Activated CD4-positive, alpha-beta T cell treated with anti-CD3 and anti-CD28 coated beads, Interleukin-2, amount 10 ng/mL, durations not matched to agents 24 days and 14 days (primary cell): Measurements from ENCODE around the gene PPM1N. TPM values are rescaled to one million over a fixed set of nuclear protein-coding genes. Genes with fewer than 3 reads are reported as not detected.
A peak's percentile ranks its signal among the peaks of the same experiment; 100 is the strongest.

Experiments
- DNase-seq: peaks from one replicate; pipeline ENCODE4 v3.0.0; 2022
- H3K27ac Mint-ChIP-seq: one replicate; pipeline ENCODE4 v1.8.0; 2022; ENCODE audit warnings: mild to moderate bottlenecking, mixed read lengths
- H3K27me3 Mint-ChIP-seq: one replicate; pipeline ENCODE4 v1.8.0; 2022; ENCODE audit warnings: mixed read lengths
- H3K36me3 Mint-ChIP-seq: one replicate; pipeline ENCODE4 v1.8.0; 2022; ENCODE audit warnings: low read depth, mild to moderate bottlenecking, mixed read lengths
- H3K4me1 Mint-ChIP-seq: one replicate; pipeline ENCODE4 v1.8.0; 2021; ENCODE audit warnings: mixed read lengths
- H3K4me3 Mint-ChIP-seq: one replicate; pipeline ENCODE4 v1.8.0; 2022; ENCODE audit warnings: mild to moderate bottlenecking, moderate library complexity, mixed read lengths
- H3K9me3 Mint-ChIP-seq: one replicate; pipeline ENCODE4 v1.8.0; 2021; ENCODE audit warnings: mixed read lengths
- intact Hi-C: fragments of 100-400 bp; cut with micrococcal nuclease; formaldehyde crosslinking; loops from one replicate; pipeline ENCODE4 v1.15.1; 2023
- total RNA-seq: library from RNA; stranded (reverse); gene quantifications from 2 replicates; pipeline ENCODE4 v1.2.3, GENCODE V29; 2022

PPM1N gene
- total RNA-seq, 1 donor from 2014 or later, result 1.9 TPM

GRCh38 chr19:45528744-45529419, 30.6 kb downstream of the PPM1N start:
- no peak for DNase-seq
- H3K27ac Mint-ChIP-seq, result peak overlapping the region; percentile 48
- H3K4me3 Mint-ChIP-seq, result no peak overlapping the region
- no peaks in the 10 kb centered on the region for H3K9me3 Mint-ChIP-seq
- peaks cover 12% of the 10 kb centered on the region for H3K4me1 Mint-ChIP-seq
- intact Hi-C loops, result no loop called here
- peaks cover 45% of the 10 kb centered on the region for H3K36me3 Mint-ChIP-seq
- no peaks in the 10 kb centered on the region for H3K27me3 Mint-ChIP-seq

DNA sequence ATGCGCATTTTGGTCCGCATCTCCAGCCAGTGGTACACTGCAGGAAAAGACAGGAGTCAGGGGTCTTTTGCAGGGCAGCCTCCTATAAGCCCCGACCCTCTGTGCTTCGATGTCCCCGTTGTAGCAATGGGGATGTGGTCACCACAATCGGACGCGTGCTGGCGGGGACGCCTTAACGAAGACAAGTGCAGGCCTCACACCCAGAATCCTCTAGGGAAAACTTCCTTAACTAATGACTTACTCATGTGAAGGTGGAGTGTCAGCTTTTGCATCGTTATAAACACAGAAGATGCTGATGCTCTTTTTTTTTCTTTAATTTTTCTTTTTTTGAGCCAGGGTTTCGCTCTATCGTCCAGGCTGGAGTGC, 31.2 kb downstream of the PPM1N start:
- H3K4me1 Mint-ChIP-seq, result peaks cover 10% of the 10 kb centered on the region

DNA sequence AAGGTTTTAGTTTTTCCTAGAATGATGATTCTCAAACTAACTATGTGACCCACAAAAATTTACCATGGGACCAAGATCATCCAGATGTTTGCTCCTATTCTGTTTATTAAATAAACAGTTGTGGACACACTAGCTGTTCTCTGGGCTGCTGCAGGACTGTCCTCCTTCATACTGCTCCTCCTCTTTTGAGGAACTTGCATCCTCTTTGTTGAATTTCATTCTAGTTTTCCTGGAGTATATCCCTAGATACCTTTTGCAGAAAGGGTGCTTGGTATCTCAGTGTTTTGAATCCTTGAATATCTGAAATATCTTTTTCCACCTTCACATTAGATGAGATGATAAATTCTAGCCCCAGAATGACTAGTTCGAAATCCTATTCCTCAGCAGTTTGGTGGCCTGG, 33.1 kb downstream of the PPM1N start:
- Mint-ChIP-seq H3K9me3 (no peaks in the 10 kb centered on the region), H3K27ac (no peak overlapping the region), H3K36me3 (peaks cover 27% of the 10 kb centered on the region), H3K4me1 (peaks cover 8% of the 10 kb centered on the region), H3K4me3 (no peak overlapping the region), H3K27me3 (no peaks in the 10 kb centered on the region)
- intact Hi-C loops, result no loop called here
- DNase-seq, result no peak

More for the DNA sequence above, 31.2 kb downstream of the PPM1N start:
- Mint-ChIP-seq H3K27ac (no peak overlapping the region), H3K9me3 (no peaks in the 10 kb centered on the region), H3K4me3 (no peak overlapping the region), H3K27me3 (no peaks in the 10 kb centered on the region), H3K36me3 (peaks cover 40% of the 10 kb centered on the region)
- DNase-seq, result no peak
- intact Hi-C loops, result no loop called here

GRCh38 chr19:45539459-45539858, 41.2 kb downstream of the PPM1N start:
- no peaks in the 10 kb centered on the region for H3K9me3 Mint-ChIP-seq
- H3K4me1 Mint-ChIP-seq, result peaks cover 6% of the 10 kb centered on the region
- no peak overlapping the region for H3K27ac Mint-ChIP-seq
- peaks cover 9% of the 10 kb centered on the region for H3K36me3 Mint-ChIP-seq
- H3K4me3 Mint-ChIP-seq, result no peak overlapping the region
- DNase-seq, result no peak
- H3K27me3 Mint-ChIP-seq, result no peaks in the 10 kb centered on the region
- intact Hi-C loops, result no loop called here

DNA sequence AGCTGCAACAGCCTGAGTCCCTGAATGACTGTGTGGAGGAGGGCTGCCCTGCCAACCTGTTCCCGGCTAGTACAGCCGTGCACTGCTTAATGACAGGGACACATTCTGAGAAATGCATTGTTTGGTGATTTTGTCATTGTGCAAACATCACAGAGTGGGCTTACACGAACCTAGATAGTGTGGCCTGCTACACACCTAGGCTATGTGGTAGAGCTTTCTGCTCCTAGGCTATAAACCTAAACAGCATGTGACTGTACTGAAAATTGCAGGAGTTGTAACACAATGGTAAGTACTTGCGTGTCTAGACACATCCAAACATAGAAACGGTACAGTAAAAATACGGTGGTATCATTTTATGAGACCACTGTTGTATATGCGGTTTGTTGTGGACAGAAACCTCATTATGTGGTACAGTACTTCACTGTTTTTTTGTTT, 44.0 kb downstream of the PPM1N start:
- DNase-seq, result no peak
- Mint-ChIP-seq H3K27me3 (no peaks in the 10 kb centered on the region), H3K27ac (no peak overlapping the region), H3K4me3 (no peak overlapping the region), H3K9me3 (no peaks in the 10 kb centered on the region), H3K36me3 (peaks cover 7% of the 10 kb centered on the region), H3K4me1 (peaks cover 6% of the 10 kb centered on the region)
- intact Hi-C loops, result no loop called here

DNA sequence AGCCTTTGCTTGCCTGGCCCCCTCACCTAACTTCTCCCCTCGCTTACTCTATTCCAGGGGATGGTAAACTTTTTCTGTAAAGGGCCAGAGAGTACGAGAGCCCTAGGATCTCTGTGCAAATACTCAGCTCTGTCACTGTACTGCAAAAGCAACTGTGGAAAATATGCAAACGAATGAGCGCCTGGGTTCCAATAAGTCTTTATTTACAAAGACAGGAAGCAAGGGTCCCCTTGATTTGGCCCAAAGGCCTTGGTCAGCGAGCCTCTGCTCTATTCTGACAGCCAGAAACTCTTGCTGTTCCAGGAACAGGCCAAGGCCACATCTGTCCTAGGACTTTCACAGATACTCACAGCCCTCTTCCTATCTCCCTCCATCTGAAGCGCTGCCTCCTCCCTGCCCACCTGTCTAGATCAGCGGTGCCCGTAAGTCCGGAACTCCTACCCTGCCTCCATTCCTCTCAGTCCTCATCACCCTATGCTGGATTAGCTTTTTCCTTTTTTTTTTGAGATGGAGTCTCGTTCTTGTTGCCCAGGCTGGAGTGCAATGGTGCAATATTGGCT, 49.0 kb downstream of the PPM1N start:
- peaks cover 6% of the 10 kb centered on the region for H3K4me1 Mint-ChIP-seq
- H3K4me3 Mint-ChIP-seq, result no peak overlapping the region
- no peaks in the 10 kb centered on the region for H3K9me3 Mint-ChIP-seq
- H3K27me3 Mint-ChIP-seq, result no peaks in the 10 kb centered on the region
- no peak for DNase-seq
- intact Hi-C loops, result no loop called here
- H3K27ac Mint-ChIP-seq, result peak overlapping the region; percentile 39
- H3K36me3 Mint-ChIP-seq, result peaks cover 4% of the 10 kb centered on the region

DNA sequence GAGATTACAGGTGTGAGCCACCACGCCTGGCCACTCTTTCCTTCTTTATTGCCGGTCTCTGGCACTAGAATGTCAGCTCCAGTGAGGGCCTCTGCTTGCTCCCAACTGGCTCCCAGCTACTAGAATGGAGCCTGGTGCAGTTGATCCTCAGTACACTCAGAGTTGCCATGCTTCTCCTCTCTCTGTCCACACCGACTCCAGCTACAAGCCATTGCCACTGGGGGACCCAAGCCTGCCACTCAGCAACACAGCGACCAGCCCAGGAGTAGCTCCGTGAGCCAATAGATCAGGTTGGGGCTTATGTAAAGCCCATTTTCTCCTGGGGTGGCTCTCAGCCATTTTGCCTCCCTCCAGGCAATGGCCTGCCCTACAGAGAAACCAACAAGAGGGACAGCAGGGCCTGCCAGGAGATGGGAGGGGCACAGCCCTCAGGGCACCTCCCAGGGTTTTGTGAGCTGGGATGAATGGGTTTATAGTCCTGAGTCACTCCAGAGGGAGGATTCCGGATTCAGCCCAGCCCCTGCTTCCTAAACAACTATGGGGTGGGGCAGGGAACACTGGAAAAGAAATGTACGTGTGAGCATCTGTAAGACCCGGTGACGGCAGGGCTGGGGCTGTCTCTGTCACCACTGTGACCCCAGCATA, 49.8 kb downstream of the PPM1N start:
- H3K4me3 Mint-ChIP-seq, result no peak overlapping the region
- intact Hi-C loops, result no loop called here
- no peaks in the 10 kb centered on the region for H3K9me3 Mint-ChIP-seq
- H3K36me3 Mint-ChIP-seq, result peaks cover 7% of the 10 kb centered on the region
- H3K4me1 Mint-ChIP-seq, result peaks cover 6% of the 10 kb centered on the region
- no peak for DNase-seq
- no peaks in the 10 kb centered on the region for H3K27me3 Mint-ChIP-seq
- H3K27ac Mint-ChIP-seq, result no peak overlapping the region

Other genes starting within 250 kb of the PPM1N start
- 26.1 and 29.0 TPM in 2 replicates for gene MARK4, start 247.2 kb upstream of the PPM1N start, total RNA-seq
- not detected in 2 replicates for gene CKM, start 175.6 kb upstream of the PPM1N start, total RNA-seq
- gene KLC3, start 157.7 kb upstream of the PPM1N start, total RNA-seq, result not detected in 2 replicates
- 30.9 and 33.6 TPM in 2 replicates for gene ERCC2, start 127.9 kb upstream of the PPM1N start, total RNA-seq
- gene PPP1R13L, start 93.4 kb upstream of the PPM1N start, total RNA-seq, result 12.7 and 13.4 TPM in 2 replicates
- gene POLR1G, start 91.8 kb upstream of the PPM1N start, total RNA-seq, result 25.3 and 26.5 TPM in 2 replicates
- gene ERCC1, start 74.5 kb upstream of the PPM1N start, total RNA-seq, result 123 and 124 TPM in 2 replicates
- gene FOSB, start 30.4 kb upstream of the PPM1N start, total RNA-seq, result 11.3 TPM in 2 replicates
- gene RTN2, start 1.4 kb upstream of the PPM1N start, total RNA-seq, result 2.6 and 2.8 TPM in 2 replicates
- gene VASP, start 9.0 kb downstream of the PPM1N start, total RNA-seq, result 215 and 219 TPM in 2 replicates
- 14.0 and 15.3 TPM in 2 replicates for gene OPA3, start 86.4 kb downstream of the PPM1N start, total RNA-seq
- gene GPR4, start 103.8 kb downstream of the PPM1N start, total RNA-seq, result not detected in 2 replicates
- gene EML2, start 141.0 kb downstream of the PPM1N start, total RNA-seq, result 157 and 180 TPM in 2 replicates
- 4.2 and 5.8 TPM in 2 replicates for gene GIPR, start 169.8 kb downstream of the PPM1N start, total RNA-seq
- gene SNRPD2, start 193.5 kb downstream of the PPM1N start, total RNA-seq, result 810 and 849 TPM in 2 replicates
- gene QPCTL, start 194.2 kb downstream of the PPM1N start, total RNA-seq, result 16.7 and 20.9 TPM in 2 replicates
- gene FBXO46, start 232.5 kb downstream of the PPM1N start, total RNA-seq, result 34.2 and 34.7 TPM in 2 replicates
- not detected in 2 replicates for gene MEIOSIN, start 235.0 kb downstream of the PPM1N start, total RNA-seq